ENCODE measurements around the gene ARHGEF10L. TPM values are rescaled to one million over a fixed set of nuclear protein-coding genes. Genes with fewer than 3 reads are reported as not detected.
A peak's percentile ranks its signal among the peaks of the same experiment; 100 is the strongest.

The ARHGEF10L gene
- total RNA-seq, 2 experiments from 2014 or later, result not detected

GRCh38 chr1:17661546-17662157, 122.2 kb downstream of the ARHGEF10L start:
- Mint-ChIP-seq H3K27ac (no peak overlapping the region), H3K4me1 (no peaks in the 10 kb centered on the region), H3K4me3 (no peak overlapping the region), H3K9me3 (no peaks in the 10 kb centered on the region), H3K36me3 (ENCODE audit: low read depth) (no peaks in the 10 kb centered on the region), H3K27me3 (no peaks in the 10 kb centered on the region)
- DNase-seq, result peak; percentile 61
- ChIA-PET POLR2A (no interaction called here), CTCF (interaction anchor here (0.7 to 2.3 kb wide), 13 partner anchors 9 to 920 kb away, joined by 3 to 8 read pairs (median 4); no protein-coding TSS in a partner anchor)

- Mint-ChIP-seq H3K4me3 (no peak overlapping the region), H3K4me1 (no peaks in the 10 kb centered on the region), H3K9me3 (no peaks in the 10 kb centered on the region), H3K36me3 (ENCODE audit: low read depth) (no peaks in the 10 kb centered on the region), H3K27me3 (no peaks in the 10 kb centered on the region), H3K27ac (no peak overlapping the region)
- POLR2A ChIA-PET, result no interaction called here
- no peak for DNase-seq
- CTCF ChIA-PET, result interaction anchor here (1.4 to 2.3 kb wide), 5 partner anchors 10 to 919 kb away, joined by 3 to 8 read pairs (median 7); no protein-coding TSS in a partner anchor
Observed at GRCh38 chr1:17662296-17662695, 122.8 kb downstream of the ARHGEF10L start.

DNA sequence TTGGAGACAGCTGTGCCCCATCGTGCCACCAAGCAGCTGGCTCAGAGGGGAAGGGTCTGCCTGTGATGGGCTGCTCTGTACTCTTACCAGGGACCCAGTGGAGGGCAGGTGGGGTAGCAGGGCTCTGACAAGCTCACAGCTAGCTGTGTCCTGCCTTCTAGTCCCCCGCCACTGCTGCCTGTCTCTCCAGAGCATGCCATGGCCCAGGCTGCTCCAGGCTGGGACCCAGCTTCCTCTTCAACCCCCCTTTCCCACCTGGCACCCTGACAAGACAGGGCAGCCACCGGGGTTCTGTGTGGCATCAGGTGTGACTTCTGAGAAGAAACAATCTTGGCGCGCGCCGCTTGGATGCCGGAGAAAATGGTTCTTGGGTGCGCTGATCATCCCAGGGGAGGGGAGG, 123.3 kb downstream of the ARHGEF10L start:
- Mint-ChIP-seq H3K27me3 (no peaks in the 10 kb centered on the region), H3K4me3 (no peak overlapping the region), H3K9me3 (no peaks in the 10 kb centered on the region), H3K4me1 (no peaks in the 10 kb centered on the region), H3K36me3 (ENCODE audit: low read depth) (no peaks in the 10 kb centered on the region), H3K27ac (no peak overlapping the region)
- no peak for DNase-seq
- ChIA-PET POLR2A (no interaction called here), CTCF (interaction anchor here (1.0 to 2.3 kb wide), 2 partner anchors 51 to 438 kb away, joined by 3 to 7 read pairs; no protein-coding TSS in a partner anchor)

- Mint-ChIP-seq H3K27me3 (no peaks in the 10 kb centered on the region), H3K36me3 (ENCODE audit: low read depth) (no peaks in the 10 kb centered on the region), H3K4me1 (no peaks in the 10 kb centered on the region)
Observed at GRCh38 chr1:17663646-17664045, 124.1 kb downstream of the ARHGEF10L start.

DNA sequence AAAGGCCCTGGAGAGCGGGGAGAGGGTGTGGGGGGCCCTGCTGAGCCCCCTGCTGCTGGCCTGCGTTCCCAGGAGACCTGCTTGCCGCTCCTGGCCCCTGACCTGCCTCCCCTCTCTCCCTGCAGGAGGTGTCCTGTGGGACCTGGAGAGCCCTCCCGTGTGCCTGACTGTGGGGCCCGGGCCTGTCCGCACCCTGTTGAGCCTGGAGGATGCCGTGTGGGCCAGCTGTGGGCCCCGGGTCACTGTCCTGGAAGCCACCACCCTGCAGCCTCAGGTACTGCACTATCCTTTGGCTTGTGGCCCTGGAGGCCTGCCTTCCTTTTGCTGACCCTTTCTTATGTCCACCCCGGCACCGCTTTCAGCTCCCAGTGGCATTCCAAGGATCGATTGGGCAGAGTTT, 124.8 kb downstream of the ARHGEF10L start:
- H3K4me1 Mint-ChIP-seq, result no peaks in the 10 kb centered on the region
- DNase-seq, result no peak
- no peaks in the 10 kb centered on the region for H3K36me3 Mint-ChIP-seq (ENCODE audit: low read depth)
- H3K9me3 Mint-ChIP-seq, result no peaks in the 10 kb centered on the region
- POLR2A ChIA-PET, result no interaction called here
- CTCF ChIA-PET, result no interaction called here
- H3K27ac Mint-ChIP-seq, result no peak overlapping the region
- H3K4me3 Mint-ChIP-seq, result no peak overlapping the region
- H3K27me3 Mint-ChIP-seq, result no peaks in the 10 kb centered on the region

More at GRCh38 chr1:17663646-17664045, 124.1 kb downstream of the ARHGEF10L start:
- Mint-ChIP-seq H3K4me3 (no peak overlapping the region), H3K9me3 (no peaks in the 10 kb centered on the region), H3K27ac (no peak overlapping the region)
- POLR2A ChIA-PET, result no interaction called here
- DNase-seq, result no peak
- CTCF ChIA-PET, result interaction anchor here (1.0 kb wide), 1 partner anchor 52 kb away, joined by 3 read pairs; no protein-coding TSS in a partner anchor

GRCh38 chr1:17665054-17665453, 125.6 kb downstream of the ARHGEF10L start:
- no peak overlapping the region for H3K27ac Mint-ChIP-seq
- ChIA-PET POLR2A (no interaction called here), CTCF (no interaction called here)
- no peak for DNase-seq
- no peaks in the 10 kb centered on the region for H3K4me1 Mint-ChIP-seq
- H3K4me3 Mint-ChIP-seq, result no peak overlapping the region
- H3K36me3 Mint-ChIP-seq (ENCODE audit: low read depth), result no peaks in the 10 kb centered on the region
- H3K9me3 Mint-ChIP-seq, result no peaks in the 10 kb centered on the region
- H3K27me3 Mint-ChIP-seq, result no peaks in the 10 kb centered on the region

GRCh38 chr1:17665950-17666720, 126.6 kb downstream of the ARHGEF10L start:
- H3K4me3 Mint-ChIP-seq, result no peak overlapping the region
- ChIA-PET POLR2A (no interaction called here), CTCF (no interaction called here)
- H3K9me3 Mint-ChIP-seq, result no peaks in the 10 kb centered on the region
- no peaks in the 10 kb centered on the region for H3K36me3 Mint-ChIP-seq (ENCODE audit: low read depth)
- no peak for DNase-seq
- no peak overlapping the region for H3K27ac Mint-ChIP-seq
- no peaks in the 10 kb centered on the region for H3K27me3 Mint-ChIP-seq
- H3K4me1 Mint-ChIP-seq, result no peaks in the 10 kb centered on the region

GRCh38 chr1:17667641-17668040, 128.1 kb downstream of the ARHGEF10L start:
- ChIA-PET POLR2A (no interaction called here), CTCF (no interaction called here)
- H3K27ac Mint-ChIP-seq, result no peak overlapping the region
- H3K27me3 Mint-ChIP-seq, result no peaks in the 10 kb centered on the region
- no peak for DNase-seq
- no peak overlapping the region for H3K4me3 Mint-ChIP-seq
- no peaks in the 10 kb centered on the region for H3K36me3 Mint-ChIP-seq (ENCODE audit: low read depth)
- no peaks in the 10 kb centered on the region for H3K4me1 Mint-ChIP-seq
- no peaks in the 10 kb centered on the region for H3K9me3 Mint-ChIP-seq

GRCh38 chr1:17668195-17668594, 128.7 kb downstream of the ARHGEF10L start:
- ChIA-PET CTCF (no interaction called here), POLR2A (no interaction called here)
- H3K27ac Mint-ChIP-seq, result no peak overlapping the region
- H3K27me3 Mint-ChIP-seq, result no peaks in the 10 kb centered on the region
- DNase-seq, result no peak
- no peaks in the 10 kb centered on the region for H3K36me3 Mint-ChIP-seq (ENCODE audit: low read depth)
- H3K4me1 Mint-ChIP-seq, result no peaks in the 10 kb centered on the region
- no peak overlapping the region for H3K4me3 Mint-ChIP-seq
- no peaks in the 10 kb centered on the region for H3K9me3 Mint-ChIP-seq

- H3K9me3 Mint-ChIP-seq, result no peaks in the 10 kb centered on the region
- ChIA-PET POLR2A (no interaction called here), CTCF (no interaction called here)
- DNase-seq, result no peak
- no peak overlapping the region for H3K27ac Mint-ChIP-seq
- no peak overlapping the region for H3K4me3 Mint-ChIP-seq
- no peaks in the 10 kb centered on the region for H3K4me1 Mint-ChIP-seq
- no peaks in the 10 kb centered on the region for H3K36me3 Mint-ChIP-seq (ENCODE audit: low read depth)
- H3K27me3 Mint-ChIP-seq, result no peaks in the 10 kb centered on the region
Observed at GRCh38 chr1:17668624-17669175, 129.2 kb downstream of the ARHGEF10L start.

GRCh38 chr1:17669305-17669704, 129.8 kb downstream of the ARHGEF10L start:
- H3K27ac Mint-ChIP-seq, result no peak overlapping the region
- H3K9me3 Mint-ChIP-seq, result no peaks in the 10 kb centered on the region
- H3K27me3 Mint-ChIP-seq, result no peaks in the 10 kb centered on the region
- H3K4me1 Mint-ChIP-seq, result no peaks in the 10 kb centered on the region
- ChIA-PET CTCF (interaction anchor here (1.7 kb wide), 1 partner anchor 8 kb away, joined by 7 read pairs; no protein-coding TSS in a partner anchor), POLR2A (no interaction called here)
- DNase-seq, result no peak
- no peaks in the 10 kb centered on the region for H3K36me3 Mint-ChIP-seq (ENCODE audit: low read depth)
- H3K4me3 Mint-ChIP-seq, result no peak overlapping the region

DNA sequence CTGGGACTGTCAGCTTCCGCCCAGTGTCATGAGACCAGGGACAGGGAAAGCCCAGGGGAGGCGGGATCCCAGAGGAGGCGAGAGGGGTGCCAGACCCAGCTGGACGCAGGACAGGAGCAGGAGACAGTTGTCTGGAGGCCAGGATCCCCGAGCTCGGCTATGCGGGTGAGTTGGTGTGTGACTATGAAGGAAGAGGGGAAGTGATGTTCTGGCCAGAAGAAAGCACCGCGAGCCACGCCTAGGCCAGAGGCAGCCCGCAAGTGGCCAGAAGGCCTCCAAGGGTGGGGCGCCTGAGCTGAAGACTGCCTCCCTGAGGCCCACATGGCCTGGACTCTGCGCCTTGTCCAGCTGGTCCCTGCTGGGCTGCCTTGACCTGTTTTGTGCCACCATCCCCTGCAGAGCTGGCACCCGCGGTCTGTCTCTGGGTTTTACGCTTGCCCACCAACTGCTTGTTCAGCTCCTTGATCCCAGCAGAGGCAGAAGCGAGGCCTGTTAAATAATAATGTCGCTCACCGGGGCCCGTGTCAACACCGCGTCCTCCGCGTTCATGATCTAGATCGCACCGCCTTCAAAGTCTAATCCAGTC, 130.5 kb downstream of the ARHGEF10L start:
- no peak for DNase-seq
- Mint-ChIP-seq H3K4me3 (no peak overlapping the region), H3K27me3 (no peaks in the 10 kb centered on the region), H3K36me3 (ENCODE audit: low read depth) (no peaks in the 10 kb centered on the region), H3K4me1 (no peaks in the 10 kb centered on the region), H3K27ac (no peak overlapping the region), H3K9me3 (no peaks in the 10 kb centered on the region)
- CTCF ChIA-PET, result interaction anchor here (1.7 kb wide), 1 partner anchor 9 kb away, joined by 7 read pairs; no protein-coding TSS in a partner anchor
- POLR2A ChIA-PET, result no interaction called here

- CTCF ChIA-PET, result interaction anchor here (1.7 kb wide), 1 partner anchor 10 kb away, joined by 7 read pairs; no protein-coding TSS in a partner anchor
Observed at GRCh38 chr1:17670587-17671313, 131.3 kb downstream of the ARHGEF10L start.

More at GRCh38 chr1:17670587-17671313, 131.3 kb downstream of the ARHGEF10L start:
- no peak overlapping the region for H3K4me3 Mint-ChIP-seq
- POLR2A ChIA-PET, result no interaction called here
- H3K9me3 Mint-ChIP-seq, result no peaks in the 10 kb centered on the region
- DNase-seq, result no peak
- no peak overlapping the region for H3K27ac Mint-ChIP-seq
- H3K27me3 Mint-ChIP-seq, result no peaks in the 10 kb centered on the region
- H3K4me1 Mint-ChIP-seq, result no peaks in the 10 kb centered on the region
- H3K36me3 Mint-ChIP-seq (ENCODE audit: low read depth), result no peaks in the 10 kb centered on the region
